PFSK-1 (cell line): Measurements from ENCODE around the gene KCNQ1OT1.

ENCODE experiments used
- FOXP2 ChIP-seq: optimal IDR thresholded peaks from 2 replicates; pipeline ENCODE3; 2011; ENCODE audit warnings: borderline replicate concordance, control low read depth, inconsistent platforms; ENCODE audit not compliant: insufficient read depth; ENCODE audit errors: extremely low read length, extremely low read depth
- POLR2AphosphoS5 ChIP-seq: IDR thresholded peaks from 2 replicates; pipeline ENCODE4 v1.6.1; 2012; ENCODE audit warnings: low read depth, mild to moderate bottlenecking, control low read depth, low read length, moderate library complexity
- SIN3A ChIP-seq: IDR thresholded peaks from 2 replicates; pipeline ENCODE4 v1.6.1; 2012; ENCODE audit warnings: mild to moderate bottlenecking, low read length, moderate library complexity, borderline replicate concordance; ENCODE audit not compliant: insufficient read depth
- TAF1 ChIP-seq: IDR thresholded peaks from 2 replicates; pipeline ENCODE4 v1.6.1; 2012; ENCODE audit warnings: low read length, control low read depth, borderline replicate concordance; ENCODE audit not compliant: insufficient read depth
- TF ChIP-seq, protein P1 (sequence below), 2 experiments: IDR thresholded peaks; 2 replicates each; pipeline versions ENCODE4 v1.6.1 to v1.8.0; 2011 to 2012; ENCODE audit warnings: low read depth in 2 of 2, low read length in 2 of 2, control low read depth in 1 of 2, inconsistent platforms in 1 of 2, mild to moderate bottlenecking in 1 of 2, moderate library complexity in 1 of 2; ENCODE audit not compliant: insufficient read depth in 1 of 2

Gene KCNQ1OT1

DNA sequence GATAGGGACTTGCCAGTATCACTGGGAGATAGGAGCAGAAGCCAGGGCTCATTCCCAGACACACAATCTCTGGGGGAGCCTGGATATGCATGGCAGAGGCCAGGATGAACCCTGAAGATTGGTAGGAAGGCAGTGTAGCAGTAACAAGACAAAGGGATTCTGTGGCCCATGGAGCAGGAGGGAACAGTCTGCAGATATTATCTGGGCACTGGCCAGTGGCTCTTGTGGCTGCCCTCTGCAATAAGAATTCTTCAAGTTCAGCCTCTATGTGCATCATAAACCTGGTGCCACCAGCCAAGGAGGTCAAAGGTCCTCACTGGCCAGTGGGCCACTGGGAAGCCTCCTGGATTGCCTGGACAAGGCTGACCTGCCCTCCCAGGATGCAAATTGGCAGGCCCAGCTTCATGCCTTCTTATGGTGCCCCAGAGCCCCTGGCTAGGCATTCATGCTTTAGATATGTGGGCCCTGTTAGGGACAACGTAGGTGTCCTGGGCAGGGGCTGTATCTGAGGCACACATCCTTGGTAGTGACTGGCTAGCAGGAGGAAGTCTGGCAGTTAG lies 29.2 kb downstream of the KCNQ1OT1 start:
- TF ChIP-seq SIN3A: no peak

DNA sequence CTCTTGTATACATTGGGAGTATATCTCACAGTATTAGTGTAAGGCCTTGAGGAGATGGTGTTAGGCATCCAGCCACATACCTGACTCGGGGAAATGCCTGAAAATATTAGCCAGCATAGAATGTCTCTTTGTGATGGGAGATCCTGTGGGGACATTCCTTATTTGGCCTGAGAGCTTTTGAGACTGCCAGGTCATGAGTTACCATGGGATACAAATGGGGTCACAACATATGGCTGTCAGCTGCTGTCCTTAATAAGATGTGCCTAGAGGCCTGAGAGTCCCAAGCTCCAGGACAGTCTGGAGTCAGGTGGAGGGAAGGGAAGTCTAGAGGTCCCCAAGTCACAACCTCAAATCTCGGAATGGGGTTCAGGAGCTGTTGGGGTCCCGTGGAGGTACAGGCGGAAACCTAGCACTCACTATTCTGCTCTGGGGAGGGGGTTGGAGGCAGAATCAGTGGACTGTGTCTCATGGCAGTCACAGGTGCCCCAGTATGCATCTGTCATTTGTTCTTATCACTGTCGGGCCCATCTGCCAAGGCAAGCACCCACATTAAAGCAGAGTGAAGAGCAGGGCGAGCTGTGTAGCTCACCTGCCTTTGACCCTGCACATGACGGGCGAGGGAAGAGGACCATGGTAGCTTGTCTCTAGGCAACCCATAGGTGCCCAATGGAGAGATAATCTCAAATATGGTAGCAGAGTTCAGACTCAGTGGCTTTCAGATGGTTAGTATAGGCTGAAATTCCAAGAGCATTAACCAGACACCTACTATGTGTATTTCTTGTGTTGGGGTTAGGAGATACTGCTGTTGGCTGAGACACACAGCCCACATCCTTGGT lies 29.9 kb downstream of the KCNQ1OT1 start:
- no peak for TF ChIP-seq TAF1
- TF ChIP-seq, protein P1, sequence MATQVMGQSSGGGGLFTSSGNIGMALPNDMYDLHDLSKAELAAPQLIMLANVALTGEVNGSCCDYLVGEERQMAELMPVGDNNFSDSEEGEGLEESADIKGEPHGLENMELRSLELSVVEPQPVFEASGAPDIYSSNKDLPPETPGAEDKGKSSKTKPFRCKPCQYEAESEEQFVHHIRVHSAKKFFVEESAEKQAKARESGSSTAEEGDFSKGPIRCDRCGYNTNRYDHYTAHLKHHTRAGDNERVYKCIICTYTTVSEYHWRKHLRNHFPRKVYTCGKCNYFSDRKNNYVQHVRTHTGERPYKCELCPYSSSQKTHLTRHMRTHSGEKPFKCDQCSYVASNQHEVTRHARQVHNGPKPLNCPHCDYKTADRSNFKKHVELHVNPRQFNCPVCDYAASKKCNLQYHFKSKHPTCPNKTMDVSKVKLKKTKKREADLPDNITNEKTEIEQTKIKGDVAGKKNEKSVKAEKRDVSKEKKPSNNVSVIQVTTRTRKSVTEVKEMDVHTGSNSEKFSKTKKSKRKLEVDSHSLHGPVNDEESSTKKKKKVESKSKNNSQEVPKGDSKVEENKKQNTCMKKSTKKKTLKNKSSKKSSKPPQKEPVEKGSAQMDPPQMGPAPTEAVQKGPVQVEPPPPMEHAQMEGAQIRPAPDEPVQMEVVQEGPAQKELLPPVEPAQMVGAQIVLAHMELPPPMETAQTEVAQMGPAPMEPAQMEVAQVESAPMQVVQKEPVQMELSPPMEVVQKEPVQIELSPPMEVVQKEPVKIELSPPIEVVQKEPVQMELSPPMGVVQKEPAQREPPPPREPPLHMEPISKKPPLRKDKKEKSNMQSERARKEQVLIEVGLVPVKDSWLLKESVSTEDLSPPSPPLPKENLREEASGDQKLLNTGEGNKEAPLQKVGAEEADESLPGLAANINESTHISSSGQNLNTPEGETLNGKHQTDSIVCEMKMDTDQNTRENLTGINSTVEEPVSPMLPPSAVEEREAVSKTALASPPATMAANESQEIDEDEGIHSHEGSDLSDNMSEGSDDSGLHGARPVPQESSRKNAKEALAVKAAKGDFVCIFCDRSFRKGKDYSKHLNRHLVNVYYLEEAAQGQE (IDR thresholded peaks at IDR 0.05; ENCODE audit: insufficient read depth in 1 of 2, low read depth in 2 of 2, low read length in 2 of 2): no peak
- TF ChIP-seq SIN3A: no peak
- no peak for TF ChIP-seq POLR2AphosphoS5
- no peak for TF ChIP-seq FOXP2

DNA sequence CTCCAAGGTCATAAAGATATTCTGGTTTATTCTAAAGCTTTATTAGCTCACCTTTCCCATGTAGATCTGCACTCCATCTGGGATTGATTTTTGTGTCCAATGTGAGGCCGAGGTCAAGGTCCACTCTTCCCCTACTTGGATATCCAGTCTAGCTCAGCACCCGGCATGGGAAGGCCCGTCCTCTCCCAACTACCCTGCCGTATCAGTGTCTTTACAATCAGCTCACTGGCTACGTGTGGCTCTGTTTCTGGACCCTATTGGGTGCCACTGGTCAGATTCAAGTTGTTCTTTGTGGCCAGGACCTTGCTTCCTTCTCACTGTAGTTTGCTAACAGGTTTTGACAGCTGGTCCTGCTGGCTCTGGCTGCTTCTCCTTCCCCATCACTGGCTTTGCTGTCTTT lies 30.9 kb downstream of the KCNQ1OT1 start:
- TF ChIP-seq, protein P1 (IDR thresholded peaks at IDR 0.05; ENCODE audit: insufficient read depth in 1 of 2, low read depth in 2 of 2, low read length in 2 of 2): no peak
- TF ChIP-seq POLR2AphosphoS5: no peak
- no peak for TF ChIP-seq SIN3A
- no peak for TF ChIP-seq FOXP2
- no peak for TF ChIP-seq TAF1

DNA sequence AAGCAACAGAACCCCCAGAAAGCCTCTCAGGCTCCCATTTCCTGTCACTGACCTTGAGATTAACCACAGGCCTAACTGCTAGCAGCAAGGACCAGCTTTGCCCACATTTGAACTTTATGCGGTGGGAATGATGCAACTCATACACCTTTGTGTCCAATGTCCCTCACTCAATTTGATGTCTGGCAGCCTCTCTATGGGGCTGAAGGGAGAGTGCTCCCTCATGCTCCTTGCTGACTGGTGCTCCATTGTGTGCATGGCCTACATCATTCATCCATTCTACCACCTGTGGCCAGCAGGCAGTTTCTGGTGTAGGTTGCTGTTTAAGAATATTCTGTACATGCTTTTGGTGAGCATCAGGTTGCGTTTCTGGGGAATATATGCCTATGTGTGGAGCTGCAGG lies 31.9 kb downstream of the KCNQ1OT1 start:
- TF ChIP-seq SIN3A (no peak), TAF1 (no peak), POLR2AphosphoS5 (no peak), FOXP2 (no peak)
- TF ChIP-seq, protein P1 (IDR thresholded peaks at IDR 0.05; ENCODE audit: insufficient read depth in 1 of 2, low read depth in 2 of 2, low read length in 2 of 2): no peak

DNA sequence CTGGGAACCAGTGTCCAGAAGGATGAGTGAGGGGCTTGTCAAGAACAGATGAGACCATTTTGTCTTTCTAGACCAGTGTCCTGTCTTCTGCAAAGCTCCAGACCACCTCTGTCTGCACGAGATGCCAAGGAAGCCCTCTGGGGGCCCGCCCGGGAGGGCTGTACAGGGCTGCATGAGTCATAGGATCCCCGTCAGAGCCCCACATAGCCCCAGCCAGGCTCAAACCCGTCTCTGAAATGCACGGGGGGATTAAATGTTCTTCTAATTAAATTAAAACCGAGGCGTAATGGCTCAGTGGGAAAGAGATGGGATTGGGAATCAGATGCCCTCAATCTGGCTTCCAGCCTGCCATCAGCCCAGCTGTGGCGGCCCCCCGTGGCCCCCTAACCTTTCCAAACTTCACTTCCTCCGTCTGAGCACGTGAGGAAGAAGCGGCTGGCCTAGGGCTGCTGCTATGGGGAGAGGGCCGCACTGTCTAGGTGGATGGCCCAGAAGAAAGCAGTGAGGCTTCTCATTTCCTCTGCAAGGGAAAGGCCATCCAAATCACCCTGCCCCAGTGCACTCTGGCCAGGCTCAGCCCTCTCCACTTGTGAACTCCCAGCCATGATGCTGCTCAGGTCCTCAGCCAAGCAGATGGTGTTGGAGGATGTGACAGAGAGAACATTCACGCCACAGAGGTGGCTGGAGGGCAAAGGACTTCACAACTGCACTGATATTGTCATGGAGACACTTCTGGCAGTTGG lies 32.8 kb downstream of the KCNQ1OT1 start:
- TF ChIP-seq POLR2AphosphoS5 (no peak), TAF1 (no peak), SIN3A (no peak), FOXP2 (no peak)
- TF ChIP-seq, protein P1 (IDR thresholded peaks at IDR 0.05; ENCODE audit: insufficient read depth in 1 of 2, low read depth in 2 of 2, low read length in 2 of 2): no peak
